ENCODE data around the gene ABCB4. TPM values are rescaled to one million over a fixed set of nuclear protein-coding genes. Genes with fewer than 3 reads are reported as not detected.

The ABCB4 gene
- total RNA-seq, 1 donor from 2014 or later = not detected

DNA sequence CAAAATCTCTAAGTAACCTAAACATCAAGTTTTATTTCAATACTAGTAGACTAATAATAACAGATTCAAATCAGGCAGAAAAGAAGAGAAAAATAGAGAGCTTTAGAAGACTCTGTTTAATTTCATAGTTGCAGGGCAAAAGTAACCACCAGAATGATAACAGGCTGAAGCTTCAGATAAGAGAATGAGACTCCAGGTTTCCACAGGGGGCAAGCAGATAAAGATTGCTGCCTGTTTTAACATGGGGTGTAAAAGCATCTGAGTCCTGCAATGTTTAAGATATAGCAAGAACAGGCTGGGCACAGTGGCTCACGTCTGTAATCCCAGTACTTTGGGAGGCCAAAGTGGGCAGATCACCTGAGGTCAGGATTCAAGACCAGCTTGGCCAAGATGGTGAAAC is 119.0 kb downstream of the ABCB4 start:
- intact Hi-C loops (cut with micrococcal nuclease) = no loop called here

DNA sequence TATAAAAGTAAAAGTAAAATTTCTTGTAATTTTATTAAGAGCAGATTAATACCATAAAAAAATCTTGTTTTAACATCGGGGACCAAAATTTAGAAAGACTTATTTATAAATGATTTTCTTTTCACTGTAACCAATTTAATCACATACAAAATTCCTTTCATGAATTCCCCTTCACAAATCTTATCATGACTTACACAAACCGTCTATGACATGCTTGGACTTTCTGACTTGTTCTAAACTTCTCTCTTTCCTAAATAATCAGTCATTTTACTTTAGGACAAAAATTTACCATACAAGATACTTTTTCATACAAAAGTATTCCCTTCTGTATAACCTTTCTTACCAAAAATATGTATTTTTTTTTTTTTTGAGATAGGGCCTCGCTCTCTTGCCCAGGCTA is 120.7 kb downstream of the ABCB4 start:
- intact Hi-C loops (cut with micrococcal nuclease) = loop anchor here (1.0 kb wide), 1 partner anchor 9 kb away; the partner anchor contains the start of gene CROT

Other genes starting within 250 kb of the ABCB4 start
- 11.7 and 15.3 TPM in 2 replicates for gene CROT, start 130.0 kb downstream of the ABCB4 start, total RNA-seq
- 2.5 and 3.9 TPM in 2 replicates for gene ABCB1, start 125.2 kb upstream of the ABCB4 start, total RNA-seq
- gene RUNDC3B, start 152.7 kb upstream of the ABCB4 start, total RNA-seq = not detected in 2 replicates

Data from T-helper 1 cell treated with Interleukin-12 subunit alpha and Interleukin-12 subunit beta and Interleukin-4 antibody, amounts not matched to agents 30 ng/mL and 1 ng/mL, for 36 hours (primary cell).